Nasal cavity respiratory epithelium epithelial cell of viscerocranial mucosa (primary cell): ENCODE results near the gene C6orf62. TPM values are rescaled to one million over a fixed set of nuclear protein-coding genes. Genes with fewer than 3 reads are reported as not detected.

Experiments used
- total RNA-seq: library from RNA; depleted of rRNA; stranded (reverse); fragments of >200 nt; gene quantifications from 2 replicates; pipeline ENCODE4 v1.2.3, GENCODE V29; 2014

The C6orf62 gene
- 196 and 234 TPM in 2 replicates for total RNA-seq

DNA sequence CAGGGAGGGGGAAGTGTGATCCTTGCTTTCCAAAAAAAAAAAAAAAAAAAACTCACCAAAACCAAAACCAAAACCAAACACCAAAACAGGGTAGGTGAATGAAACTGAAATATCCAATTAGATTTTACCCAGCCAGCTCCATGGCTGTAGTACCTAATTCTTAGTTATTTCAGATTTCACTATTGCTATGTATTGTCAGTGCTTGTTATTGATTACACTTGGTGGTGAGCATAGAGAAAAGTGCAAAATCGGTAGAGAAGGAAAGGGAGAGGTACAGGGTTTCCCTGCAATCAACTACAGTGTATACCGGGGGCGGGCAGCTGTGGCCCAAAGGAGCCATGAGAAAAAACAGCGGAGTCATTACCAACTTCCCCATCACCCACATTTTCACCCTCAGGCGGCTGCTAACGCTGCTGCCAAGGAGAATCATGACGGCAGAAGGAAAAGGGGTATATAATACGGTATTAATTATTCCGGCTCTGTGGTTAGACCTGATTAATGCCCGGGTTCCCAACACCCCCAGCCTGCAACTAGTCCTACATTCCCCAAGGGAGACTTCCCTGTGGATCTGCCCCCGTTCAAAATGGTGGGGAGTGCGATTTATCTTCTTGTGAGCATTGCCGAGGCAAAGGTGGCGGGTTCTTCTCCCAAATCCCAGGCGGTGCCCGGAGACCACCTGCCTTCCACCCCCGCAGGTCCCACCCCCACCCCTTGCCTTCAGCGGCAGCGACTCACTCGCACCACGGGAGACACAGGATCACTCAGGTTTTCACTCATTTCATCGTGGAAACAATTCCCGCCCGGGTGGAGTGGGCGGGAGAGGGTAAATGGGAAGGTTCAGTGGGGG lies at the start of gene C6orf62:
C6orf62 (minus strand) TSS at position 30 of the 847 bp plus-strand sequence. CDS start 486 bp downstream, outside the sequence.

GRCh38 chr6:24666641-24667377 lies 52.1 kb downstream of the C6orf62 start, which contains the start of the genes ACOT13 and TDP2:
ACOT13 (plus strand) TSS chr6:24667077; CDS start chr6:24667264, 187 bp downstream.
TDP2 (minus strand) TSS chr6:24666899; CDS start chr6:24666862, 37 bp downstream.

Other genes with a start within 250 kb of the C6orf62 start
- gene GPLD1, start 229.6 kb downstream of the C6orf62 start, total RNA-seq, result under 0.01 and 0.64 TPM in 2 replicates
- gene ALDH5A1, start 224.2 kb downstream of the C6orf62 start, total RNA-seq, result 0.68 and 5.3 TPM in 2 replicates
- gene KIAA0319, start 73.0 kb downstream of the C6orf62 start, total RNA-seq, result under 0.01 TPM in 2 replicates
- gene TDP2, start 52.3 kb downstream of the C6orf62 start, total RNA-seq, result 27.3 and 33.2 TPM in 2 replicates
- 13.7 and 17.1 TPM in 2 replicates for gene ACOT13, start 52.1 kb downstream of the C6orf62 start, total RNA-seq
- 10.9 and 11.0 TPM in 2 replicates for gene GMNN, start 55.8 kb upstream of the C6orf62 start, total RNA-seq
- gene ARMH2, start 79.8 kb upstream of the C6orf62 start, total RNA-seq, result not detected in 2 replicates
- gene RIPOR2, start 216.8 kb upstream of the C6orf62 start, total RNA-seq, result under 0.01 and 0.07 TPM in 2 replicates